ENCODE results near the gene KCNH2.

Gene KCNH2

DNA sequence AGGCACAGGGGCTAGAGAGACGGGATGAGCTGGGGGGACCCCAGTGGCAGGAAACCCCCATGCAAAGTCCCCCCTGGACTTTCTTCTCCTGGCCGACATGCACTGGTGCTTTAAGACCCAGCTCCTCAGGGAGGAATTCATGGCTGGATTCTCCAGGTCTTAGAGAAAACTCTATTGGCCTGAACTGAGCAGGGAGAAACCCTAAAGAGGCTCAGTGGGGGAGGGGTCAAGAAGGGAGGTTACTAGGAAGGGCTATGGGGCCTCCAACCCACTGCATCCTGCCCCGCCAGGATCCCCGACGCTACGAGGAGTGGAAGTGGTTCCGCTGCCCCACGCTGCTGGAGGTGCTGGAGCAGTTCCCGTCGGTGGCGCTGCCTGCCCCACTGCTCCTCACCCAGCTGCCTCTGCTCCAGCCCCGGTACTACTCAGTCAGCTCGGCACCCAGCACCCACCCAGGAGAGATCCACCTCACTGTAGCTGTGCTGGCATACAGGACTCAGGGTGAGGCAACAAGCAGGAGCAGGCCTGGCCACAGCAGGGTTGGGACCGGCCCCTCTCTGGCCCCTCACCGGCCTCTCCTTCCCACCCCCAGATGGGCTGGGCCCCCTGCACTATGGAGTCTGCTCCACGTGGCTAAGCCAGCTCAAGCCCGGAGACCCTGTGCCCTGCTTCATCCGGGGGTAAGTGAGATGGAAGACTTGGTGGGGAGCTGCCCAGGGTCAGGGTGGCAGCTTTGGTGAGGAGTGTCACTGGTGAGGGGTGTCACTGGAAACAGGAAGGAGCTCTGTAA lies 32.4 kb upstream of the KCNH2 start:
- H3K9me2 ChIP-seq (replicated peaks; ENCODE audit: insufficient read depth, low read length) = no peaks in the 10 kb centered on the region
- H3K4me3 ChIP-seq (ENCODE audit: insufficient read depth, low read length, poor library complexity, severe bottlenecking) = no peak overlapping the region
- H3F3A ChIP-seq (ENCODE audit: insufficient read depth) = no peaks in the 10 kb centered on the region
- no peaks in the 10 kb centered on the region for H3K27me3 ChIP-seq (ENCODE audit: low read length)
- no peak overlapping the region for H3K4me2 ChIP-seq (ENCODE audit: low read depth, low read length, poor library complexity, severe bottlenecking)
- no peak overlapping the region for H3K27ac ChIP-seq (ENCODE audit: low read depth, low read length)
- H4K20me1 ChIP-seq (ENCODE audit: low read depth, low read length) = no peaks in the 10 kb centered on the region
- H3K36me3 ChIP-seq (ENCODE audit: low read length) = no peaks in the 10 kb centered on the region
- H3K9ac ChIP-seq (ENCODE audit: low read length) = no peak overlapping the region
- H3K79me2 ChIP-seq (ENCODE audit: insufficient read depth, low read length) = no peaks in the 10 kb centered on the region
- TF ChIP-seq EZH2phosphoT487 (conservative IDR thresholded peaks at IDR 0.05; ENCODE audit: low read length) (no peak), CTCF (IDR thresholded peaks at IDR 0.05; ENCODE audit: insufficient read depth, low read length, poor library complexity, severe bottlenecking) (no peak)
- no peak overlapping the region for H2AFZ ChIP-seq (ENCODE audit: low read depth, low read length, severe bottlenecking)
- no peaks in the 10 kb centered on the region for H3K9me3 ChIP-seq (ENCODE audit: insufficient read depth, low read length)

- H3F3A ChIP-seq (ENCODE audit: insufficient read depth) = no peaks in the 10 kb centered on the region
- no peaks in the 10 kb centered on the region for H3K79me2 ChIP-seq (ENCODE audit: insufficient read depth, low read length)
- TF ChIP-seq CTCF (IDR thresholded peaks at IDR 0.05; ENCODE audit: insufficient read depth, low read length, poor library complexity, severe bottlenecking) (no peak), EZH2phosphoT487 (conservative IDR thresholded peaks at IDR 0.05; ENCODE audit: low read length) (no peak)
- no peak overlapping the region for H3K9ac ChIP-seq (ENCODE audit: low read length)
- no peak overlapping the region for H3K4me2 ChIP-seq (ENCODE audit: low read depth, low read length, poor library complexity, severe bottlenecking)
- no peak overlapping the region for H3K4me3 ChIP-seq (ENCODE audit: insufficient read depth, low read length, poor library complexity, severe bottlenecking)
- H3K27ac ChIP-seq (ENCODE audit: low read depth, low read length) = no peak overlapping the region
- no peaks in the 10 kb centered on the region for H3K36me3 ChIP-seq (ENCODE audit: low read length)
- no peaks in the 10 kb centered on the region for H3K27me3 ChIP-seq (ENCODE audit: low read length)
- no peak overlapping the region for H2AFZ ChIP-seq (ENCODE audit: low read depth, low read length, severe bottlenecking)
- H3K9me3 ChIP-seq (ENCODE audit: insufficient read depth, low read length) = no peaks in the 10 kb centered on the region
- H3K9me2 ChIP-seq (replicated peaks; ENCODE audit: insufficient read depth, low read length) = no peaks in the 10 kb centered on the region
- H4K20me1 ChIP-seq (ENCODE audit: low read depth, low read length) = no peaks in the 10 kb centered on the region
These were observed 31.9 kb upstream of the KCNH2 start for GRCh38 chr7:151010037-151010306.

DNA sequence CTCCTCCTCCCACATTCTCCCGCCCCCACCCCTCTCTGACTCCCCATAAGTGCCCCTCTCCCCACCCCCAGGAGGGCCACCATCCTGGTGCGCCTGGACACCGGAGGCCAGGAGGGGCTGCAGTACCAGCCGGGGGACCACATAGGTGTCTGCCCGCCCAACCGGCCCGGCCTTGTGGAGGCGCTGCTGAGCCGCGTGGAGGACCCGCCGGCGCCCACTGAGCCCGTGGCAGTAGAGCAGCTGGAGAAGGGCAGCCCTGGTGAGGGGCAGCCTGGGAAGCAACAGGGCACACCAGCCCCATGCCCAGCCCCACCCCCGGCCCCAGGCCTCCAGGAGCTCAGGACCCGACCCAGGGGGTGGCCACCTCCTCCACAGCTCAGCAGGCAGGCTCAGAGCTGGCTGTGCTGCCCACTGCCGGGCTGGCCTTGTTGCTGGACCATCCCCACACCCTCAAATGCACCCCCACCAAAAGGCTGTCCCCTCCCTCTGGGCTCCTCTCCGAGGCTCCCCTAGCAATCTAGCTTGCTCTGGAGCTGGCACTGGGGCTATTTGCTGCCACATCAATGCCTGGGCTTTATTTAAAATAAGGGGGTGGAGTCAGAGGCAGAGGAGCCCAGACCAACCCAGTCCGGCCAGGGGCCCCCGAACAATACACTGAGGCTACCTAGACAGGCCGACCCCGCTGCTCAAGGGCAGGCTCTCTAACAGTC lies 31.4 kb upstream of the KCNH2 start:
- no peaks in the 10 kb centered on the region for H3K27me3 ChIP-seq (ENCODE audit: low read length)
- H3K79me2 ChIP-seq (ENCODE audit: insufficient read depth, low read length) = no peaks in the 10 kb centered on the region
- no peak overlapping the region for H2AFZ ChIP-seq (ENCODE audit: low read depth, low read length, severe bottlenecking)
- H3K9ac ChIP-seq (ENCODE audit: low read length) = no peak overlapping the region
- H3K4me3 ChIP-seq (ENCODE audit: insufficient read depth, low read length, poor library complexity, severe bottlenecking) = no peak overlapping the region
- no peaks in the 10 kb centered on the region for H3F3A ChIP-seq (ENCODE audit: insufficient read depth)
- no peaks in the 10 kb centered on the region for H3K36me3 ChIP-seq (ENCODE audit: low read length)
- TF ChIP-seq CTCF (IDR thresholded peaks at IDR 0.05; ENCODE audit: insufficient read depth, low read length, poor library complexity, severe bottlenecking) (no peak), EZH2phosphoT487 (conservative IDR thresholded peaks at IDR 0.05; ENCODE audit: low read length) (no peak)
- no peak overlapping the region for H3K4me2 ChIP-seq (ENCODE audit: low read depth, low read length, poor library complexity, severe bottlenecking)
- H3K9me3 ChIP-seq (ENCODE audit: insufficient read depth, low read length) = no peaks in the 10 kb centered on the region
- H3K9me2 ChIP-seq (replicated peaks; ENCODE audit: insufficient read depth, low read length) = no peaks in the 10 kb centered on the region
- no peaks in the 10 kb centered on the region for H4K20me1 ChIP-seq (ENCODE audit: low read depth, low read length)
- no peak overlapping the region for H3K27ac ChIP-seq (ENCODE audit: low read depth, low read length)

Measured in SU-DHL-6 (cell line).